ENCODE measurements around the gene RNF151.

The RNF151 gene

DNA sequence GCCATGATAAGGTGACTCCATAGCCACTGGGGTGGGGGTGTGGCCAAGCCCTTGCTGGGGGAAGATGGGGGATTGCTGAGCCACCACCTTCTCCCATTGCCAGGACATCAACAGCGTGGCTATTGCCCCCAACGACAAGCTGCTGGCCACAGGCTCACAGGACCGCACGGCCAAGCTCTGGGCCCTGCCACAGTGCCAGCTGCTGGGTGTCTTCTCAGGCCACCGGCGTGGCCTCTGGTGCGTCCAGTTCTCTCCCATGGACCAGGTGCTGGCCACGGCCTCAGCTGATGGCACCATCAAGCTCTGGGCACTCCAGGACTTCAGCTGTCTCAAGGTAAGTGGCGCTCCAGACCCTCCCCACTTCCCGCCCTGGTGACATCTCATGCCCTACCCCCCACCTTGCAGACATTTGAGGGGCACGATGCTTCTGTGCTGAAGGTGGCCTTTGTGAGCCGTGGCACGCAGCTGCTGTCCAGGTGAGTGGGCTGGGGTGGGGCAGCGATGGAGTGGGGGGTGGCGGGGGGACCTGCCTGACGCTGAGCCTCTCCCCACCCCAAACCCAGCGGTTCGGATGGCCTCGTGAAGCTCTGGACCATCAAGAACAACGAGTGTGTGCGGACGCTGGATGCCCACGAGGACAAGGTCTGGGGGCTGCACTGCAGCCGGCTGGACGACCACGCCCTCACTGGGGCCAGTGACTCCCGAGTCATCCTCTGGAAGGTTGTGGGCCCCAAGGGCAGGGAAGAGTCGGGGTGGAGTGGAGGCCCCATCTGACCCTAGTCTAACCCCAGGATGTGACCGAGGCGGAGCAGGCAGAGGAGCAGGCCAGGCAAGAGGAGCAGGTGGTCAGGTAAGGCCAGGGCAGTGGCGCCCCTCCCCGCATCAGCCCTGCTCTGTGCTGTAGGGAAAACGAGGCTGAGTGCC is 10.6 kb downstream of the RNF151 start:
- DNase-seq (ENCODE audit: low read depth), result no peak
- TF ChIP-seq, protein P1, sequence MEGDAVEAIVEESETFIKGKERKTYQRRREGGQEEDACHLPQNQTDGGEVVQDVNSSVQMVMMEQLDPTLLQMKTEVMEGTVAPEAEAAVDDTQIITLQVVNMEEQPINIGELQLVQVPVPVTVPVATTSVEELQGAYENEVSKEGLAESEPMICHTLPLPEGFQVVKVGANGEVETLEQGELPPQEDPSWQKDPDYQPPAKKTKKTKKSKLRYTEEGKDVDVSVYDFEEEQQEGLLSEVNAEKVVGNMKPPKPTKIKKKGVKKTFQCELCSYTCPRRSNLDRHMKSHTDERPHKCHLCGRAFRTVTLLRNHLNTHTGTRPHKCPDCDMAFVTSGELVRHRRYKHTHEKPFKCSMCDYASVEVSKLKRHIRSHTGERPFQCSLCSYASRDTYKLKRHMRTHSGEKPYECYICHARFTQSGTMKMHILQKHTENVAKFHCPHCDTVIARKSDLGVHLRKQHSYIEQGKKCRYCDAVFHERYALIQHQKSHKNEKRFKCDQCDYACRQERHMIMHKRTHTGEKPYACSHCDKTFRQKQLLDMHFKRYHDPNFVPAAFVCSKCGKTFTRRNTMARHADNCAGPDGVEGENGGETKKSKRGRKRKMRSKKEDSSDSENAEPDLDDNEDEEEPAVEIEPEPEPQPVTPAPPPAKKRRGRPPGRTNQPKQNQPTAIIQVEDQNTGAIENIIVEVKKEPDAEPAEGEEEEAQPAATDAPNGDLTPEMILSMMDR (IDR thresholded peaks at IDR 0.05; ENCODE audit: low read length, missing control alignments), result no peak
- no peak overlapping the region for H3K4me3 ChIP-seq (replicated peaks; ENCODE audit: low read depth, low read length)

GRCh38 chr16:1977875-1978268 is 11.2 kb downstream of the RNF151 start:
- H3K4me3 ChIP-seq (replicated peaks; ENCODE audit: low read depth, low read length), result no peak overlapping the region
- TF ChIP-seq, protein P1 (IDR thresholded peaks at IDR 0.05; ENCODE audit: low read length, missing control alignments), result no peak

GRCh38 chr16:1978476-1979120 is 11.9 kb downstream of the RNF151 start:
- H3K4me3 ChIP-seq (replicated peaks; ENCODE audit: low read depth, low read length), result no peak overlapping the region
- no peak for DNase-seq (ENCODE audit: low read depth)
- TF ChIP-seq, protein P1 (IDR thresholded peaks at IDR 0.05; ENCODE audit: low read length, missing control alignments), result no peak

More at GRCh38 chr16:1977875-1978268, 11.2 kb downstream of the RNF151 start:
- no peak for DNase-seq (ENCODE audit: low read depth)

- no peak for DNase-seq (ENCODE audit: low read depth)
- TF ChIP-seq, protein P1 (IDR thresholded peaks at IDR 0.05; ENCODE audit: low read length, missing control alignments), result no peak
- H3K4me3 ChIP-seq (replicated peaks; ENCODE audit: low read depth, low read length), result no peak overlapping the region
Observed at GRCh38 chr16:1979271-1980029, 12.8 kb downstream of the RNF151 start.

DNA sequence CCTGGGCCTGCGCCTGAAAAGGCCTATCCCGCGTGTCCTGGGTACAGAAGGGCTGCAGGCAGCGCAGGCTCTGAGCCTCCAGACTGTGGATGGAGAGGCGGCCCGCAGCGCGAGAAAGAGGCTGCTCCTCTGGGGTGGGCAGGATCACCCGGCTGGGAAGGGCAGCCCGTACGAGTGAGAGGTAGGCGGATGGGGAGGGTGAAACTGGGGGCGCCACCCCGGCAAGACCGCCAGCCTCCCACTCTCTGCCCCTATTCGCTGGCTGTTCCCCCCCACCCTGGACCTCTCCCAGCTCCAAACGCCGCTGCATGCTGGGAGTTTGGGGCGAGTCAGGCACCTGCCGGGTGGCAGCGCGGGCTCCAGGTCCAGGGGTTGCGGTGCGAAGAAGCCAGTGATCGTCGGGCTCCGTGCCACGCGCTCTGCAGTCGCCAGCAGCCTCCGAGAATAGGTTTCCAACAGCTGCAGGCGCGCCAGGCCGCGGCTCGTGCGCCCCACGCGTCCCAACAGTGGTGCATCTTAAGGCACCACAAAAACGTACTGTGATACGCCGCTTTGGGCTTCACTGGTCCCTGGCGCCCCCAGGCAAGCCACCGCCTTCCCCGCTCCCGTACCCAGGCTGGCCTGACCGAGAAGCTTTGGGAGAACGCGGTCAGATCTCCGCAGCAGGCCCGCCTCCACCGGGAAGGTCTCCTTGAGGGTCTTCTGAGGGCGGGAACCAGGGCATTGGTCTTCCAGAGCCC is 13.5 kb downstream of the RNF151 start:
- no peak for DNase-seq (ENCODE audit: low read depth)
- no peak overlapping the region for H3K4me3 ChIP-seq (replicated peaks; ENCODE audit: low read depth, low read length)
- TF ChIP-seq, protein P1 (IDR thresholded peaks at IDR 0.05; ENCODE audit: low read length, missing control alignments), result no peak

- no peak overlapping the region for H3K4me3 ChIP-seq (replicated peaks; ENCODE audit: low read depth, low read length)
- TF ChIP-seq, protein P1 (IDR thresholded peaks at IDR 0.05; ENCODE audit: low read length, missing control alignments), result no peak
- no peak for DNase-seq (ENCODE audit: low read depth)
Observed at GRCh38 chr16:1980770-1981087, 14.1 kb downstream of the RNF151 start.

Data from fibroblast of pulmonary artery (primary cell).